Upper lobe of right lung (tissue), 1 donor: ENCODE data around the gene PEX11B. TPM values are rescaled to one million over a fixed set of nuclear protein-coding genes. Genes with fewer than 3 reads are reported as not detected.

ENCODE experiments used
- ATAC-seq: fragments of 200-7000 bp; cut with Tn5 transposase; one replicate; pipeline ENCODE4 v1.9.1; 2020; ENCODE audit warnings: mild to moderate bottlenecking, moderate library complexity
- DNase-seq: peaks from one replicate; pipeline ENCODE4 v3.0.0-alpha.2; 2020
- H3K27ac ChIP-seq: fragments of 200-600 bp; one replicate; pipeline ENCODE4 v1.8.0; 2022
- H3K27me3 ChIP-seq: fragments of 200-600 bp; one replicate; pipeline ENCODE4 v1.8.0; 2022; ENCODE audit warnings: mild to moderate bottlenecking
- H3K36me3 ChIP-seq: fragments of 200-600 bp; one replicate; pipeline ENCODE4 v1.8.0; 2022
- H3K4me1 ChIP-seq: fragments of 200-600 bp; one replicate; pipeline ENCODE4 v1.8.0; 2022
- H3K4me3 ChIP-seq: fragments of 200-600 bp; one replicate; pipeline ENCODE4 v1.8.0; 2022; ENCODE audit warnings: mild to moderate bottlenecking
- H3K9me3 ChIP-seq: fragments of 200-600 bp; one replicate; pipeline ENCODE4 v1.8.0; 2022
- intact Hi-C: fragments of 100-400 bp; cut with DNase I; formaldehyde crosslinking; loops from one replicate; pipeline ENCODE4 v1.11.0; 2022
- total RNA-seq: library from RNA; stranded (reverse); fragmentation: NEBNext Ultra II Directional; extraction: Animal tissue kit (Norgen Biotek cat#: 25700); gene quantifications from one replicate; pipeline ENCODE4 v1.2.1, GENCODE V29; 2021
- TF ChIP-seq, protein P1 (sequence below): fragments of 200-600 bp; IDR thresholded peaks from one replicate; pipeline ENCODE4 v1.8.0; 2022; ENCODE audit warnings: antibody characterized with exemption
- donor health status: DM: no; HTN: yes; CAD: no; lungs with severe emphysema.

PEX11B gene
- total RNA-seq, 1 donor from 2014 or later, result 31.0 TPM

DNA sequence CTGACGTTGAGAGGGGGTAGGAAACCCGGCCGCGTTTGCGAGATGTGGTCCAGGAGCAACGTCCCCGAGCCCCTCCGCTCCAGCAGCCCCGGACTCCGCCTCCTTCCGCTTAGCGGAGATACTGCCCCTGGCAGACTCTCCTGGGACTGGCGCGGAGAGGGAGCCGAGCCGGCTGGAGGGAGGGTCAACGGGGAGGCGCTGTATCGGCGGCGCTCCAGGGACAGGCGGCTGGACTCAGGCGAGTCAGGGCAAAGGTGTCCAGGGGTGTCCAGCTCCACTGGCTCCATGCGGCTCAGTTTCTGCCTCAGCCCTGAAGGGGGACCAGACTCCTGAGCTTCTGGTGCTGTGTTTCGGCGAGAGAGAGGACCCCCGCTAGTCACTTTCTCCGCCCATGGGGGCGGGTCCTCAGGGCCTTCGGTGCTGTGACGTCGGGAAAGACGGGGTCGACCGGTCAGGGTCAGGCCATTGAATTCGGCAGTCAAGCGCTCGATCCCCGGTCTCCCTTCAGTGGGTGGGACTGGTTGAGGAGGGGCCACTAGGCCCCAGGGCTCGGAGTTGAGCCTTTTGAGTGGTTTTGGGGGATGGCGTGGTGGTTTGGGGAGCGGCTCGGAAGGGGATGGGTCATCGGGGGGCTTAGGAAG lies 42.1 kb upstream of the PEX11B start:
- H3K36me3 ChIP-seq, result no peaks in the 10 kb centered on the region

DNA sequence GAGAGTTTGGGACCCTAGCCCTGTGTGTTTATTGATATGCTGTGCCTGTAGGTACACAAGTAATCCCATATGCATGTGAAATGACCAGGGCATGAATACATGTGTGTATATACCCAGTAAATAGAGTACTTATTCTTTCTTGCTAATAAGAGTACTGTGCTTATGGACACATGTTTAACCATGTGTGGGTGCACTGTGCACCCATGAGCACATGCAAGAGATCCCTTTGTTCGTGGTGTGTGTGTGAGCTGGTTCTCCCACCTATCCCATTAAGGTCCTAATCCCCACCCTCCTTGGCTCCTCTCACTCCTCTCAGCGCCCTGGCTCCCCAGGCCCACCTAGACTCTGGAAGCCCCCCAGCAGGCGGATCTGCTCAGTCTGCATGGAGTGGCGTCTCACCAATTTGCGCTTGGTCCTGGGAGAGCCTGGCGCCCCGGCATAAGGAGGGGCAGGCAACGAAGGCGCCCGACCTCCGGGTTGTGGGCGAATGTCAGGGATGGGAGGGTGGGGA lies 41.5 kb upstream of the PEX11B start:
- no peaks in the 10 kb centered on the region for H3K36me3 ChIP-seq
- TF ChIP-seq, protein P1, sequence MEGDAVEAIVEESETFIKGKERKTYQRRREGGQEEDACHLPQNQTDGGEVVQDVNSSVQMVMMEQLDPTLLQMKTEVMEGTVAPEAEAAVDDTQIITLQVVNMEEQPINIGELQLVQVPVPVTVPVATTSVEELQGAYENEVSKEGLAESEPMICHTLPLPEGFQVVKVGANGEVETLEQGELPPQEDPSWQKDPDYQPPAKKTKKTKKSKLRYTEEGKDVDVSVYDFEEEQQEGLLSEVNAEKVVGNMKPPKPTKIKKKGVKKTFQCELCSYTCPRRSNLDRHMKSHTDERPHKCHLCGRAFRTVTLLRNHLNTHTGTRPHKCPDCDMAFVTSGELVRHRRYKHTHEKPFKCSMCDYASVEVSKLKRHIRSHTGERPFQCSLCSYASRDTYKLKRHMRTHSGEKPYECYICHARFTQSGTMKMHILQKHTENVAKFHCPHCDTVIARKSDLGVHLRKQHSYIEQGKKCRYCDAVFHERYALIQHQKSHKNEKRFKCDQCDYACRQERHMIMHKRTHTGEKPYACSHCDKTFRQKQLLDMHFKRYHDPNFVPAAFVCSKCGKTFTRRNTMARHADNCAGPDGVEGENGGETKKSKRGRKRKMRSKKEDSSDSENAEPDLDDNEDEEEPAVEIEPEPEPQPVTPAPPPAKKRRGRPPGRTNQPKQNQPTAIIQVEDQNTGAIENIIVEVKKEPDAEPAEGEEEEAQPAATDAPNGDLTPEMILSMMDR, result no peak
- peak overlapping the region; percentile 73 for H3K4me3 ChIP-seq
- no peak for ATAC-seq
- H3K4me1 ChIP-seq, result peaks cover 59% of the 10 kb centered on the region
- peak overlapping the region; percentile 82 for H3K27ac ChIP-seq
- no peaks in the 10 kb centered on the region for H3K9me3 ChIP-seq
- H3K27me3 ChIP-seq, result no peaks in the 10 kb centered on the region
- intact Hi-C loops, result no loop called here
- no peak for DNase-seq

More for the DNA sequence above, 42.1 kb upstream of the PEX11B start:
- TF ChIP-seq, protein P1, result peak; percentile 31
- peak; percentile 42 for ATAC-seq
- Histone ChIP-seq H3K27me3 (no peaks in the 10 kb centered on the region), H3K4me3 (peak overlapping the region; percentile 73), H3K27ac (peak overlapping the region; percentile 82), H3K9me3 (no peaks in the 10 kb centered on the region), H3K4me1 (peaks cover 59% of the 10 kb centered on the region)
- DNase-seq, result peak; percentile 88
- intact Hi-C loops, result no loop called here

DNA sequence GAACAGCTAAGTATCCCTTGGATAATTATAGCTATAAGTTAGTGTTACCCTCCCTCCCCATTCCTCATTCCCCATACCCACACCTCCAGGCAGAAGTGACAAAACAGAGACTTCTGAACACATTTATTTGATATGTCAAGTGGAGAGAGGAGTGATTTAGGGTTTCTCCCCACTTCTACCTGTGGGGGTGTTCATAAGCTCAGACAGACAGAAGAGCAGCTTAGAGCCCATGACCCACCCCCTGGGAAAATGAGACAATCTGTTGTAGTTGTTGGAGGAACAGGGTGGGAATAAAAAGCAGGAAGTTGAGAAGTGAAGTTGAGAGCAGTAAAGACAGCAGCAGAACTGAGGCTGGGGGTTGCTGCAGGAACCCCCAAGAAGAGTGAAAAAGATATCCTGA lies 40.8 kb upstream of the PEX11B start:
- Histone ChIP-seq H3K4me1 (peaks cover 66% of the 10 kb centered on the region), H3K9me3 (no peaks in the 10 kb centered on the region), H3K27me3 (no peaks in the 10 kb centered on the region), H3K36me3 (no peaks in the 10 kb centered on the region), H3K4me3 (no peak overlapping the region), H3K27ac (no peak overlapping the region)
- DNase-seq (no peak), ATAC-seq (no peak)
- intact Hi-C loops, result no loop called here
- TF ChIP-seq, protein P1, result no peak

DNA sequence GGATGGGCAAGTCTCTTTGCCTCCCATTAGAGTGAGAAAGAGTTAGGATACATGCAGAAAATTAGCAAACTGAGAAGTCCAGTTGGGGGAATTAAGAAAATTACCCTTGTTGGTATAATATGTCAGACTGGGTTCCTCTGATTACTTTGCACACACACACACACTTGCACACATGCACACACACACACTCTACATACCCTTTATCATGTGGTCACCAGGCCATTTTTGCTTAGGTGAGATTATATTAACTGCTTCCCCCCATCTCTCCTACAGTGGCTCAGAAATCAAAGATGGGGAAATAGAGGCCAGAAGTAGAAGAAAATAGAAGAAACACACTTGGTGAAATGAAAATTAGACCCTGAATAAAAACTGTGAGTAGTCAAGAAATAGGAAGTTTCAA lies 40.2 kb upstream of the PEX11B start:
- intact Hi-C loops, result no loop called here
- Histone ChIP-seq H3K27me3 (no peaks in the 10 kb centered on the region), H3K36me3 (no peaks in the 10 kb centered on the region), H3K27ac (no peak overlapping the region), H3K9me3 (no peaks in the 10 kb centered on the region), H3K4me1 (peaks cover 66% of the 10 kb centered on the region), H3K4me3 (no peak overlapping the region)
- no peak for DNase-seq
- TF ChIP-seq, protein P1, result no peak
- no peak for ATAC-seq

DNA sequence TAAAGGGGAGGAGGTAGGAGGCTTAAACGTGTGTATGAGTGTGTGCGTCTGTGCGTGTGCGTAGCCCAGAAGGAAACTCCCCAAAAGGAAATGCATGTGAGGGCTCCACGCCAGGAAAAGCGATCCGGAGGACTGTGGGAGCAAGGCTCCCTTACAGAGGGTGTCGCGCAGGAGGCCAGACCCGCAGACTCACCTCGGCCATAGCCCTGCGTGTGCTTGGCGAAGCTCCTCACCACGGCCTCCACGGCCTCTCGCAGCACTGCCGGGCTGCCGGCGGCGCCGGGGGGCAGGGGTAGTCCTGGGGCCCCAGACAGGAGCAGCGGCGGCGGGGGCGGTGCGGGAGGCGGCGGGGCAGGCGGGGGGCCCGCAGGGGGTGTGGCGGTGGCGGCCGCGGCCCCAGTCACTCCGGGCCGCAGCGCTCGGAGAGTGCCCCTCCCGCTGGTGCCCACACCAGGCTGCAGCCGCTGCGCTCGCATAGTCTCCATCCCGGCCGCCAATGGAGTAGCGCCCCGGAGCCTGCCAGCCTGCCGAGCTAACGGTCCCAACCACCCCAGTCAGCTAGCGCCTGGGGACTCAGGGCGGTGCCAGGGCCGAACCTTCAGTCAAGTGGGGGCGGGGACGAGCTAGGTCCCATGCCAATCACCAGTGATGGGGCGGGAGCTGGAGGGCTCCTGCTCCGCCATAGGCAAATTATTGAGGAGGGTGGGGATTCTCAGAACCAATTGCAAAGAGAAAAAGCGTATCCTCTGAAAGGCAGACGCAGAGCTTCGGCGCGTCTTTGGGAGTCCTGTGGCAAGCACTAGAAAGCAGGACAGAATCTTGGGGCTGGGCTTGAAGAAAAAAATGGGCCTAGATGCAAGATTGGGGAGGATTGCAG lies 39.2 kb upstream of the PEX11B start, which contains the start of gene LIX1L:
LIX1L (minus strand) TSS at position 575 of the 877 bp plus-strand sequence; CDS start at position 485, 90 bp downstream.
- intact Hi-C loops, result no loop called here
- Histone ChIP-seq H3K4me3 (peak within 1 kb of the TSS; percentile 79), H3K27ac (peak within 1 kb of the TSS; percentile 89), H3K9me3 (no peaks in the 10 kb centered on the region), H3K36me3 (no peaks in the 10 kb centered on the region), H3K27me3 (no peaks in the 10 kb centered on the region), H3K4me1 (peaks cover 58% of the 10 kb centered on the region)
- DNase-seq (peak; percentile 97), ATAC-seq (peak; percentile 97)
- TF ChIP-seq, protein P1, result no peak
